ENCODE data around the gene GPR31.

The GPR31 gene

DNA sequence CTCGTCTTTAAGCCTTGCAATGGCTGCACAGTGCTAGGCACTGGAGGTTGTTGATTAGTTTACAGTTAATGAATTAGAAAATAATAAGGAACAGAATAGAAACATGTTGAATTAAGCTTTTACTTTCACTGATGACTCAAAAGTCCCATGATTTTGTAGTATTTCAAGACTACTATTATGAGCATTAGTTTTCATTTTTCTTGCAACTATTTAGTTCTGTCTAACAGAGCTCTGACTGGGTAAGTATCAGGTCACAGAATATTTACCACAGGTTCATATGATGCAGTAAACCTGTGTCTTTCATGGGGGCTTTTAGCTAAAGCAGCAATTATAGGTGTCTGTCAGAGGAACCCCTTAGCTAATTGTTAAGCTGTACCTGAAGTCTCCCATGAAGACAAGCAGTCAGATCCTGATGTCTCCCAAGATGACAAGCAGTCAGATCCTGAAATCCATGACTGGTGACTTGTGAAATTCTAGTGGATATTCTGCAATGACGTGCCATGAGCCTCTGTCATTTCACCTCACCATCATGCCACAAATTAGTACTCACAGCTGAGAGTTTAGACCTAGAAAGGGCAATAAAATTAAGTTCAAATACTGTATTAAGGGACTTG lies 8.2 kb upstream of the GPR31 start:
- DNase-seq, result no peak

DNA sequence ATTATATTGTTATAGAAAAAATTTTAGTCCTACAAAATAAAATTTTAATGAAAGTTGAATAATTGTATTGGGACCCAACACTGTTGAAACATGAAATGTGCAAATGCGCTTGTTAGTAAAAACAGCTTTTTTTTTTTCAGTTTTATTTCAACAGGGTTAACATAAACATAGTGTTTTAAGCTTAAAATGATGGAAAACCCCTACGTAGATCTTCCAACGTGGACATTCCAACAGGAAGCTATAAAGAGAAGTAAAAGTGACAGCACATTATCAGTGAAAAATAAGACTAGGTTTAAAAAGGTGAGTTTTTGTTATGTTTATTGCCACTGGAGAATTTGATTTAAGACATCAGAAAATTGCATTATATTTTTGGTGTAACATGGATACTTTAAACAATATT lies 6.5 kb upstream of the GPR31 start:
- no peak for DNase-seq

- DNase-seq, result no peak
Measured at GRCh38 chr6:167163476-167164011, 5.8 kb upstream of the GPR31 start.

GRCh38 chr6:167162591-167162990 lies 4.8 kb upstream of the GPR31 start:
- no peak for DNase-seq

DNA sequence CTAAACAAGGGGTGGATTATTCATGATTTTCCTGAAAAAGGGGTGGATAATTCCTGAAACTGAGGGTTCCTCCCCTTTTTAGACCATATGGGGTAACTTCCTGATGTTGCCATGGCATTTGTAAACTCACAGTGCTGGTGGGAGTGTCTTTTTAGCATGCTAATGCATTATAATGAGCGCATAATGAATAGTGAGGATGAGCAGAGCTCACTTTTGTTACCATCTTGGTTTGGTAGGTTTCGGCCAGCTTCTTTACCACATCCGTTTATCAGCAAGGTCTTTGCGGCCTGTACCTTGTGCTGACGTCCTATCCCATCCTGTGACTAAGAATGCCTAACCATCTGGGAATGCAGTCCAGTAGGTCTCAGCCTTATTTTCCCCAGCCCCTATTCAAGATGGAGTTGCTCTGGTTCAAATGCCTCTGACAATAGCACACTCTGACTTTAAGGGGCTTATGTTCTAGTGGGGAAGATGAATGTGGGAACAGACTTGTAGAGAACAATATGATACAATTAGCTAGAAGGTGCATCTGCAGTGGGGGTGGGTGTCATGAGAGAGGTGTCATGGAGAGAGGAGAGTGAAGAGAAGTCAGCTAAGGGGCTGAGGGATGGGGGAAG lies 4.2 kb upstream of the GPR31 start:
- no peak for DNase-seq

DNA sequence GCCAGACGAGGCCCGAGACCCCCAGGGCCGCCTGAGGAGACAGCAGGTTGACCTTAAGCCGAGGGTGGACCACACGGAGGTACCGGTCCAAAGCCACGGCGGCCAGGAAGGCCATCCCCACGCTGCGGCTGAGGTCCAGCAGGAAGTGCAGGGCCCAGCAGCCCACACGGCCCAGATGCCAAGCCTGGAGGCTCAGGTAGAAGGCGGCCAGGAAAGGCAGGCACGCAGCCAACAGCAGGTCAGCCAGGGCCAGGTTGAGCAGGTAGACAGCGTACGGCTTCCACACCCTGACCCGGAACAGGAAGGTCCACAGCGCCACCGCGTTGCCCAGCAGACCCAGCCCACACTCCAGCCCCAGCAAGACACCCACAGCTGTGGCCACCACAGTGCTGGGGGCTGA lies 366 bp downstream of the GPR31 start:
- DNase-seq, result no peak

GRCh38 chr6:167154895-167155294 lies 2.9 kb downstream of the GPR31 start:
- DNase-seq, result no peak

DNA sequence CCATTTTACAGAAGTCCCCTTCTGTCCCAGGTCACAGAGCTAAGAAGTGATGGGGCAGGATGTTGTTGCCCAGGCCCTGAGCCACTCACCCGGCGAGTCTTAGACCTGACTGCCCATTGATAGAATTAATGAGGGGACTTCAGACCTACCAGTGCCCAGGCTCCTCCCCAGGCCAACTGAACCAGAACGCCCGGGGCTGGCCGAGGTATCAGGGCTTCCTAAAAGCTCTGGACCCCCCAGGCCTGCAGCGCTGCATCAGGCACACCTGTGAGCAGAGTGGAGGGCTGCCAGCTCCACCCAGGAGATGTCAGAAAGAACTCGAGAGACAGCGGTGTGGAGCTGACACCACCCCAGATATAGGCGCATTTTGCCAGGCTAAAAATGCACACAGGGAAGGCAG lies 3.5 kb downstream of the GPR31 start:
- DNase-seq, result no peak

- no peak for DNase-seq
Measured at GRCh38 chr6:167153521-167153959, 4.2 kb downstream of the GPR31 start.

GRCh38 chr6:167152862-167153261 lies 4.9 kb downstream of the GPR31 start:
- DNase-seq, result no peak

DNA sequence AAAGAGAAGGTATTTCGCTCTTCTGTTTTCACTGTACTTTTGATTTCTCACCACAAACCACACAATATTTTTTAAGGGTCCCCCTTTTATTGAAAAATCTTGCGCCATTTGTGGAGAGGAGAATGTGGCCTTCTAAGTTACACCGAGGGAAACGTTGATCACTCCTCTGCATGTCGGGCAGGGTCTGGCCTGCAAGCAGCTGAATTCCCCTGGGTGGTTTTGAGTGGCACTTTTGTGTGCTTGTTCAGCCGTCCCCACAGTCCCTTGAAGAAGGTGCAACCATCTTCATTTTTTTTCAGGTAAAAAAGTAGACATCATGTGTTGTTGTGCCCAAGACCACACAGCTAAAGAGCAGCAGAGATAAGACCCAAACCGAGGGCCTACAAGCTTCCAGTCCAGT lies 6.1 kb downstream of the GPR31 start:
- no peak for DNase-seq

GRCh38 chr6:167150941-167151549 lies 6.7 kb downstream of the GPR31 start:
- DNase-seq, result no peak

DNA sequence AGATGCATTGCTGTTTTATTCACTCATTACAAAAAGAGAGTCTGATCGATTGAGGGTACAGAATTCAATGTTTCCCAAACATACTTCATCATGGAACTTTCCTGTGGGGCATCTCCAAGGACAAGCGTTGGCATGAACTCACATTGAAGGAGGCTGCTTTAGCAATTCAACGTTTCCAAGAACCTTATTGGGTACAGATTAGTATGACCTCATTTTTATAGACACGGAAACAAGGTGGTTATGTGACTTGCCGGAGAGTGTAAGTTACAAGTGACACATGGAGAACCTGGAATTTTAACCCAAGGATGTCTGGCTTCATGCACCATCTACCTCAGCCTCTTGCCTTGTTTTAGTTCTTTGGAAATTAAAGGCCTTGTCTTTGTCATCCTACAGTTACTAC lies 8.8 kb downstream of the GPR31 start:
- no peak for DNase-seq

DNA sequence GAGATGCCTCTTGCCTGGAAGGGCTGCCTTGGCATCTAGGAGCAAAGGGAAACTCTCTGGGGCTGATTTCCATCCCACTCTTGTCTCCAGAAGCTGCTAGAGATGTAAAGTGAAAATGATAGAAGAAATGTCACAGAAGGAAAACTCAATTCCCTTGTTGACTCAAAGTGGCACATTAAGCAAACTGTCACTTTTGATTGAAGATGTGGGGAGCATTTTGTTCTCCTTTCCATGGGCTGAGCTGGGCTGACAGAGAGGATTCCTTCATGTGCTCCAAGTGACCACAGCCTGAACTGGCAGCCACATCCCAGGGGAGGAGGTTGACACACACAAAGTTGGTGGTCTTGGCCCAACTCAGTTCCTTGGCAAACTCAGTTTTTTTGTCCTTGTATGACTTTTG lies 9.8 kb downstream of the GPR31 start:
- no peak for DNase-seq

GRCh38 chr6:167146977-167147376 lies 10.8 kb downstream of the GPR31 start:
- no peak for DNase-seq

- no peak for DNase-seq
Measured at GRCh38 chr6:167146135-167146534, 11.6 kb downstream of the GPR31 start.

DNA sequence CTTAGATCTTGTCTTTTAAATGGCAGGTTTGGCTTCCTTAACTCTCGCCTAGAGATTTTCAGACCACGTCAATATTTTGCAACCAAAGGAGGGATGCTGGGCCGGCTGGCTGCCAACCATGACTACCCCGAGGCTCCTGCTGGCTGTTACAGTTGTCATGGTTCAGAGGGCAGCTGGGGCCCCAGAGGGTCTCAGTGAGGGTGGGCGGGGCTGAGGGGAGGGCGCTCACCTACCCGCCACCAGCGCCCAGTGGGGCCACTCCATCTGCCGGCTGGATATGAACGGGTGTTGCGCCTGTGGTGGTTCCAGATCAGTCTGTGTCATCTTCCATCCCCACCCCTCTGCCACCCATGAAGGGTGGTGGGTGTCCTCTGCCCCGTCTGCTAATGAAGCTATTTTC lies 12.3 kb downstream of the GPR31 start:
- DNase-seq, result no peak

DNA sequence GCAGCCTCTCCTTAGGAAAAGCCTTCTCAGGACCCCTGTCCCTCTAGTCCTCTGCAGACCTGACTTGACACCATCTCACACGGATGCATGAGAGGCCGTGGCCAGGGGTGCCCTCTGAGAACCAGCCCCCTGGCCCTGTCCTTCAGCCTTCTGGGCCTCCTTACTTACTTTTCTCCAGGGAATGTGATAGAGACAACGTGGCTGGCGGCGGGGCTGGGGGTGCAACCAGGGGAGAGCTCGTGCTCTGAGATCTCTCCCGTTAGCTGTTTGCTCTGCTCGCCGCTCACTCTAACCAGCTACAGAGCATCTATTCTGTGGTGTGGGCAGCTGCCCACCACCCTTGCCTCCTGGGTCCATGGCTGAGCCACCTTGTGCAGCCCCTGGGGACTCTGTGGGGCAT lies 14.7 kb downstream of the GPR31 start:
- no peak for DNase-seq

GRCh38 chr6:167142433-167142761 lies 15.4 kb downstream of the GPR31 start:
- no peak for DNase-seq

DNA sequence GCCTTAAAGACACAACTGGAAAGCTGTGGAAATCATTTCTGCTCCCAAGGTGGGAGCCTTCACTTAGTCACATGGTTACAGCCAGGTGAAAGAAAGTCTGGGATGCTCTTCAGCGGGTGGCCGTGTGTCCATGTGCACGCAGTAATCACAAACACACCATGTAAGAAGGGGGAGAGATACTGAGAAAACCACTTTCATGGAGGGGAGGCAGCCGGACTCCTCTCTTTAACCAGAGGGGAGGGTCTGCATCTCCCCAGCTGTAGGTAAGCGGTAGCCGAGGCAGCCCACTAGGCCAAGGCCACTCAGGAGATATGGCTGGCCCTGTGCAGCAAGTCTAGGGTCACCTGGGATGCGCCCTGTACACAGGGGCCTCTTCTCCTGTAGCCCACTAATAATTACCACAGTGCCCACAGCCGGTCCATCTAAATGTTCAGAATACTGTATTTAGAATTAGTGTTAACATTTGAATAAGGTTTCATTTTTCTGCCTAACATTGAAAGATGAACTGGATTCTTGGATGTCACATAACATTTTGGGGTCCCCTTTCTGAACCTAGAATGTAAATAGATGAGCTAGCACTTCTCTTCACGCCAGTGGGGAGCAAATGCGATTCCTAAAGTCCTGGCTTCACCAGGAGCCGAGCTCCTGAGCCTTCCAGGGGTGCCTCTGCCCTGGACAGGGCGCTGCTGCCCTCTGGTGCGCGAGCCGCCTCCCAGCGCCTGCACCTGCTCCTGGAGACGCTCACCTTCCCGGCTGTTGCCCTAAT lies 15.9 kb downstream of the GPR31 start:
- DNase-seq, result peak; percentile 78

- DNase-seq, result no peak
Measured at GRCh38 chr6:167140589-167141474, 16.9 kb downstream of the GPR31 start.

GRCh38 chr6:167139761-167140160 lies 18.0 kb downstream of the GPR31 start:
- DNase-seq, result no peak

- no peak for DNase-seq
Measured at GRCh38 chr6:167137881-167138280, 19.9 kb downstream of the GPR31 start.

Measured in 8988T (cell line).